ENCODE results near the gene LPIN3.

Gene LPIN3

DNA sequence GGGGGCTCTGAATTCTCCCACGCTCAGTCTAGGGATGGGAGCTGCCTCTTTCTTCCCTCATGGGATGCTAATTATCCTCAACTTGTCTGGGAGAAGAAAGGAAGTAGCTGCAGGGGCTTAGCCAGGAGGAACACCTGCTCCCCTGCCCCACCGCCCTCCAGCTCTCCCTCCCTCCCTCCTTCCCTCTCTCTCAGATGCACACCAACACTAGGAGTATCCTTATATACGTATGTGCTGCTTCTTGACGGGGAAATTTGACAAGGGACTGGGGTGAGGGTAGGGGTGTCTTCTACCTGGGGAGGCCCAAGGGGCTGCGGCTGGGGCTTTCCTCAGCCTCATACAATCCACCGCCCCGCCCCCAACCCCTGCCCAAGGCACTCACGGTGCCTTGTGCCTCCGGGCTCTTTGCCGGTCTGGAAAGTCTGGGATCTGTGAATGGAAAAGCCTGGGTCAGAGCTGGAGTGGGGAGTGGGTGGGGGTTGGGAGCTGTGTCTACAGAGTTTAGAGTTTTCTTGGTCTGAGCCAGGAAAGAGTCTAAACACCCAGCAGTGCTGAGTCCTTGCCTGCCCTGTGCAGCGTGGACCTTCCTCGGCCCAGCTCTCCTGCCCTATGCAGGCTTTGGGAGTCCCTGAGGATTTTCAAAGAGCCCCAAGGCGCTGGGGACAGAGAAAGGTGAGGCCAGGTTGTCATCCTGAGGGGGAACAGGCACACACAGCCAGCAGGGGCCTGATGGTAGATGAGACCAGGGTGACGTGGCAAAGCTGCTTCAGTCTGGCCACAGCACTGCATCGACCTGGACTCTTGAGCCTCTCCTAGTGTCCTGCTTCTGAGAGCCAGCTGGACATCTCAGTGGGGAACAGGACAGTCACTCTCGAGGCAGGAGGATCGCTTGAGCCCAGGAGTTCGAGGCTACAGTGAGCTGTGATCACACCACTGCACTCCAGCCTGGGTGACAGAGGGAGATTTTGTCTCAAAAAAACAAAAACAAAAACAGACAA lies 55.3 kb downstream of the LPIN3 start:
- no peak for DNase-seq

DNA sequence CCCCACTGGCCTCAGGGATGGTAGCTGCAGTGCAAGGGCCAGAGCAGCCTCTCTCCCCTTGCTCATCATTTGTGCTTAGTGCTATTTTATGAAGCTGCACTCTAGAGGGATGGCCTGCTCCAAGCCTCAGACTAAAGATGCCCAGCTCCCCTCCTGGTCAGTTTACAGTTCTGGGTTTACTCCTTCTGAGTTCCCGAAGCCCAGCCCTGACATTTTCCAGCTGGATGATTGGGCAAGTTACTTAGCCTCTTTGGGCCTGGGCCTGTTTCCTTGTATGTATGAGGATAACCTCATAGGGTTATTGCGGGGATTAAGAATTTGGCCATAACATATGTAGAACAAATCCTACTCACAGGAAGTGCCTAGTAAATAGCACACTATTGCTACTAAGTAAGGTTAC lies 57.8 kb downstream of the LPIN3 start:
- DNase-seq = no peak

DNA sequence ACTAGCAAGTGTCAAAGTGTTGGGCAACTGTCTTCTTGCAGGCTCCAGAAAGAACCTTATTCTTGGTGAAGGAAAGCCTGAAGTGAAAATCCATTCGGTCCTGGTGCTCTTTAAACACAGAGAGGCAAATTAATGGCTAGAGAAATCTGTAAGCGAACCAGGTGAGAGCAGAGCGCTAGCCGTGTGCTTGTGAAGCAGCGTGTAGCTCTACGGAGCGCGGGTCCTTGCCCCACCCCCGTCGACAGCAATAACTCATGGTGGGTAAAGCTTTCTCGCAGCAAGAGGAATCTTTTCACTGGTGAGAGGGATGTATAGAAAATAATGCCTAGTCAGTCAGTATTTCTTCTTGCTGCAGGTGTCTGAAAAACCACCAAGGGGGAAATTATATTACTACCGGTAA lies 63.0 kb downstream of the LPIN3 start:
- no peak for DNase-seq

DNA sequence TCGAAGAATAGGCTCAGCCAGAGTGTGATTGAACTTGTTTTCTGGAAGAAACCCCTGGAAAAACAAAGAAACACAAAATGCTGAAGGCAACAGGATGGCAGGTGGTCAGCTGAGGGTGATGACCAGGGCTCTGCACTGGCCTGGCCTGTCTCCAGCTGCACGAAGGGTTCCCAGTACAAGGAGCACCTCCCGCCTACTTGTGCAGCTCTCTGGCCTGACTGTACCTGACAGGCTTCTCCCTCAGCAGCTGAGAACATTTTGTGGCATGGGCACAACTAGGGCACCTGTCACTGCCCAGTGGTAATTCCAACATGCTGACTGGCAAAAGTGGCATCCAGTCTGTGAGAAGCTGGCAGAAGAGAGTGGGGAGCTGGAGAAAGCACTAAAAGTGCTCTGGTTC lies 64.8 kb downstream of the LPIN3 start:
- DNase-seq = no peak

DNA sequence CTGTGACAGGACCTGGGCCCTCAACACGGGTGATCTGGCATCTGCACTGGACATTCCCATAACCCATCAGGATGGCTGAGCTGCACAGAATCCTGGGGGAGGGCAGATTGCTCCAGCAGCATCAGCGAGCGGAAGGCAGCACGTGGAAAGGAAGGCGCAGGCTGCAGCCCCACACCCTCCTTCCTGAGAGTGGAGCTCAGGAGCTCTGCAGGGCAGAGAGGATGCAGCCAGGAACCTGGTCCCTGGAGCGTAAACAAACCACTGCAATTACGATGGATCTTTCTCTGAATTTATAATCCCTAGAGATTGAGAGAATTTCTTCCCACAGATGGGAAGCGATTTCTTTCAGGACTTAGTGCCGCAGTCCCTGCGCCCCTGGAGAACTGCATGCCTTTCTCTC lies 65.7 kb downstream of the LPIN3 start:
- no peak for DNase-seq

DNA sequence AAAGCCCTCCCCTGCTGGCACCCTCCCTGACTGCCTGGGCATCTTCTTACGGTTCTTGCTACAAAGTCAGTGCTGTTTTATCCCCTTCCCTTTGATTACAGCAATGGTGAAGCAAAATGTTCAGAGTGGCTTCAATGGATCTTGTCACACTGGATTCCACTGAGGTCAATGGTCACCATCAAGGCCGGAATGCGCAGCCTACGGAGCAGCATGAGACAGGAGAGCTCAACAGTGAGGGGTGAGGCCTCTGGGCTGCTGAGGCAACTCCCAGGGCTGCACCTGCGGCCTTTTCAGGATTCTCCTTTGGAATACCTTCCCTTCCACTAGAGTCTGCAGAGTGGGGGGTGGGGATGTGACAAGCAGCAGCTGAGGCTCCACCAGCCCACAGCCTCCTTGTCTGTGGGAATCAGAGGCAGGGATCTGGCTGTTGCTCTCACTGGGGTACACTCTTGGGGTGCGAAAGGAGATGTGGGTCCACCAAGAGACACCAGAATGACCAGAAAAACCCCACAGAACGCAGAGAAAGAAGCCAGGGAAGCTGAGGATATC lies 66.3 kb downstream of the LPIN3 start:
- DNase-seq = no peak

DNA sequence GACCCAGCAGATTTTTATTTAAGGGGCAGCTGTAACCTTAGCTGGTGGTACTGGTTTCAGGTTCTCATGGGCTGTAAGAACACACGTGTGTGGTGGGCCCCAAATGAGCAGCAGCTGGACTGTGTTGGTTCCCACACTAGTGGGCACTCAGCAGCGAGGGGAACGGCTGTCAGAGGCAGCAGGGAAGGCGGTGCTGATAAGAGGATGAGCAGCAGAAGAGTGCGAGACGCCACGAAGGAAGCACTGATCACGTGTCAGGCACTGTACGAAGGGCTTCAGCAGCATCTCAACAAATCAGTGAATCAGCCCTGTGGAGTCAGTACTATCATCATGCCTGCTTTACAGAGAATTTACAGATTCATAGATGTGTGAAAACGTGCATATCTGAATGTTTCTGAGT lies 67.0 kb downstream of the LPIN3 start:
- no peak for DNase-seq

DNA sequence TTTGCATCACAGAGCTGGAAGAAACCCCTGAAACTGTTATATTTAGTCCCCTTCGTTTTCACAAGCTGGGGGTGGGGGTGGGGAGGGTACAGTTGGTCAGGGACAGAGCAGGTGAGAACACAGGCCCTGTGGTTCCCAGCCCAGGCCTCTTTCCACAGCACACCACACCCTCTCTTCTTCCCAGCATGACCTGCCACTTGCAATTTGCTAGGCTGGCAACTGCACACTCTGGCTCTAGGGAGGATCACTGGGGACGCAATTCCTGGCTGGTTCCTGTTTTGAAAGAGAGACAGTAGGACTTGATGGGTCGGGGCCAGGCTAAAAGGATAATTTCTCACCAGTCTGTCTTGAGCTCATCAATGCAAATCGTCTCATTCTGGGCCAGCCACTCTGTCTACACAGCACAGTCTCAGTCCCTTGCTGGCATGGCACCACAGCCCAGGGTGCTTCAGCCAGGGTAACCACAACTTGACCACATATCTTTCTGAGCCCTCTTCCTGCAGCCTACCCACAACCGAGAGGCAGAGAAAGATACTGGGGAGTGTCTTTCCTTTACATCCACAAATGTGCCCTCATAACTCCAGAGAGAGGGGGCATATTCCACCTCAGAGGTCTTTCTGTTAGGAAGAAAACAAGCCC lies 67.7 kb downstream of the LPIN3 start:
- DNase-seq = no peak

DNA sequence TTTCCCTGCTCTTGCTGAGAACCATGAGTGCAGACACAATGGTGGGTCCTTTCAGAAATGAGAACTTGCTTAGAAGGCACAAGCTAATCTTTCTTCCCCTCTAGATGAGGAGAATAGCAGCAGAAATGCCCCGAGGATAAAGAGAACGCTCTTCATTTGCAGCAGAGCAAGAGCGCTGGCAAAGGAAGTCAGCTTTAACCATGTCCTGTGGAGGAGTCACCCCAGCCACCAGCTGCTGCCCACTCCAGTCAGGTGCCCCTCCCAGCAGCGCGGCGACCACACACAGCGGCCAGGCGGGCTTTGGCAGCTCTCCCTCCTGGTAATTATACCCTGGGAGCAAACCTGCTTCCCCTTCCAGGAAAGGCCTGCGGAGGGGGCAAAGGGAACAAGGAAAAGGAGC lies 68.4 kb downstream of the LPIN3 start:
- no peak for DNase-seq
